HEK293 (cell line): Measurements from ENCODE around the gene PLPP6.
"Not testable (repeated sequence)": the region's sequence is repeated elsewhere in the genome, so short reads cannot be mapped to it uniquely, and the experiment has no call there.

Experiments used
- CTCF ChIA-PET: fragments of 350-600 bp; formaldehyde crosslinking; extraction: SDS; loops from one replicate; lab custom pipeline; 2021; ENCODE audit warnings: antibody characterized with exemption; lab: Yijun Ruan, JAX
- POLR2A ChIA-PET: fragments of 300-600 bp; formaldehyde crosslinking; extraction: SDS; loops from one replicate; lab custom pipeline; 2020; ENCODE audit warnings: antibody characterized with exemption, inconsistent platforms; lab: Yijun Ruan, JAX
- H3K27ac ChIP-seq: fragments of 200-500 bp; sonication (Bioruptor generic); 2 replicates; pipeline ENCODE4 v1.5.1; 2014; ENCODE audit warnings: low read depth, low read length, control low read depth, inconsistent platforms; ENCODE audit errors: extremely low read depth
- H3K36me3 ChIP-seq, 2 experiments: fragments of 200-500 bp in 1 of 2; sonication (Bioruptor generic) in 1 of 2; 1 replicate in 1 of 2; 2 replicates in 1 of 2; pipeline ENCODE4 v1.5.1; 2014 to 2017; ENCODE audit warnings: inconsistent platforms in 2 of 2, low read length in 2 of 2; ENCODE audit not compliant: control insufficient read depth in 2 of 2, insufficient read depth in 1 of 2
- H3K4me1 ChIP-seq: fragments of 200-500 bp; sonication (Bioruptor generic); 2 replicates; pipeline ENCODE4 v1.5.1; 2014; ENCODE audit warnings: mild to moderate bottlenecking, low read length, inconsistent platforms; ENCODE audit not compliant: control insufficient read depth, insufficient read depth
- H3K4me3 ChIP-seq: 2 replicates; pipeline ENCODE4 v1.5.1; 2011; ENCODE audit warnings: low read depth, mild to moderate bottlenecking, control low read depth, low read length, moderate library complexity
- H3K9me3 ChIP-seq: fragments of 200-500 bp; sonication (Bioruptor generic); 2 replicates; pipeline ENCODE4 v1.5.1; 2014; ENCODE audit warnings: low read depth, low read length, inconsistent platforms; ENCODE audit not compliant: control insufficient read depth, insufficient read depth
- BCL11A ChIP-seq: fragments of 450-650 bp; formaldehyde crosslinking; IDR thresholded peaks from 2 replicates; pipeline ENCODE4 v1.5.1; 2016; ENCODE audit warnings: low read depth, missing biosample characterization, missing genetic modification characterization
- EGR2 ChIP-seq: fragments of 450-650 bp; formaldehyde crosslinking; IDR thresholded peaks from 2 replicates; pipeline ENCODE4 v1.5.1; 2016; ENCODE audit warnings: low read depth, missing biosample characterization, missing genetic modification characterization
- GFI1B ChIP-seq: fragments of 450-650 bp; formaldehyde crosslinking; IDR thresholded peaks from 2 replicates; pipeline ENCODE4 v1.5.1; 2016; ENCODE audit warnings: missing biosample characterization, missing genetic modification characterization
- HOXA7 ChIP-seq: sonication (generic); formaldehyde crosslinking; IDR thresholded peaks from 2 replicates; pipeline ENCODE4 v1.8.1; 2022; ENCODE audit warnings: missing genetic modification reagents, borderline replicate concordance
- INSM2 ChIP-seq: fragments of 450-650 bp; formaldehyde crosslinking; IDR thresholded peaks from 2 replicates; pipeline ENCODE4 v1.5.1; 2016; ENCODE audit warnings: missing biosample characterization, missing genetic modification characterization
- KLF1 ChIP-seq: fragments of 450-650 bp; formaldehyde crosslinking; IDR thresholded peaks from 2 replicates; pipeline ENCODE4 v1.5.1; 2016; ENCODE audit warnings: missing biosample characterization, missing genetic modification characterization
- OSR2 ChIP-seq: fragments of 450-650 bp; formaldehyde crosslinking; IDR thresholded peaks from 2 replicates; pipeline ENCODE4 v1.5.1; 2016; ENCODE audit warnings: missing biosample characterization, missing genetic modification characterization
- TRIM28 ChIP-seq: IDR thresholded peaks from 2 replicates; pipeline ENCODE4 v1.6.1; 2011; ENCODE audit warnings: low read length, control low read depth, borderline replicate concordance
- YY1 ChIP-seq: fragments of 450-650 bp; formaldehyde crosslinking; IDR thresholded peaks from 2 replicates; pipeline ENCODE4 v1.5.1; 2018; ENCODE audit warnings: missing biosample characterization, missing genetic modification characterization
- ZBTB20 ChIP-seq: fragments of 450-650 bp; formaldehyde crosslinking; IDR thresholded peaks from 2 replicates; pipeline ENCODE4 v1.5.1; 2016; ENCODE audit warnings: missing biosample characterization, missing genetic modification characterization
- ZNF157 ChIP-seq: fragments of 450-650 bp; formaldehyde crosslinking; IDR thresholded peaks from 2 replicates; pipeline ENCODE4 v1.5.1; 2016; ENCODE audit warnings: missing biosample characterization, missing genetic modification characterization
- ZNF18 ChIP-seq: fragments of 450-650 bp; formaldehyde crosslinking; IDR thresholded peaks from 2 replicates; pipeline ENCODE4 v1.5.1; 2016; ENCODE audit warnings: missing biosample characterization, missing genetic modification characterization
- ZNF354C ChIP-seq: fragments of 450-650 bp; formaldehyde crosslinking; IDR thresholded peaks from 2 replicates; pipeline ENCODE4 v1.5.1; 2016; ENCODE audit warnings: missing biosample characterization, missing genetic modification characterization, low read depth, borderline replicate concordance
- ZNF366 ChIP-seq: fragments of 450-650 bp; formaldehyde crosslinking; conservative IDR thresholded peaks from 2 replicates; pipeline ENCODE4 v1.5.1; 2016; ENCODE audit warnings: missing biosample characterization, missing genetic modification characterization
- ZNF404 ChIP-seq: fragments of 450-650 bp; formaldehyde crosslinking; IDR thresholded peaks from 2 replicates; pipeline ENCODE4 v1.5.1; 2017; ENCODE audit warnings: missing biosample characterization, missing genetic modification characterization
- ZNF433 ChIP-seq: fragments of 450-650 bp; formaldehyde crosslinking; IDR thresholded peaks from 2 replicates; pipeline ENCODE4 v1.5.1; 2016; ENCODE audit warnings: missing biosample characterization, missing genetic modification characterization, low read depth
- ZNF449 ChIP-seq: fragments of 450-650 bp; formaldehyde crosslinking; IDR thresholded peaks from 2 replicates; pipeline ENCODE4 v1.5.1; 2017; ENCODE audit warnings: missing biosample characterization, mild to moderate bottlenecking, missing genetic modification characterization, moderate library complexity
- ZNF544 ChIP-seq: fragments of 450-650 bp; formaldehyde crosslinking; IDR thresholded peaks from 2 replicates; pipeline ENCODE4 v1.5.0; 2017; ENCODE audit warnings: missing biosample characterization, missing genetic modification characterization
- ZNF600 ChIP-seq: fragments of 450-650 bp; formaldehyde crosslinking; IDR thresholded peaks from 2 replicates; pipeline ENCODE4 v1.5.1; 2016; ENCODE audit warnings: missing biosample characterization, missing genetic modification characterization
- ZNF639 ChIP-seq: fragments of 450-650 bp; formaldehyde crosslinking; IDR thresholded peaks from 2 replicates; pipeline ENCODE4 v1.5.1; 2016; ENCODE audit warnings: missing biosample characterization, missing genetic modification characterization
- ZNF707 ChIP-seq: fragments of 450-650 bp; formaldehyde crosslinking; IDR thresholded peaks from 2 replicates; pipeline ENCODE4 v1.5.1; 2016; ENCODE audit warnings: missing biosample characterization, missing genetic modification characterization

The PLPP6 gene

GRCh38 chr9:4654538-4654937, 7.6 kb upstream of the PLPP6 start:
- ChIA-PET POLR2A (no interaction called here), CTCF (interaction anchor here (0.8 to 3.1 kb wide), 4 partner anchors 14 to 274 kb away, joined by 3 to 14 read pairs (median 4); no protein-coding TSS in a partner anchor)
- TF ChIP-seq EGR2 (tag by site-specific recombination) (no peak), TRIM28 (no peak), ZNF639 (tag by site-specific recombination) (no peak), ZNF544 (tag by site-specific recombination) (no peak), ZNF354C (tag by site-specific recombination) (no peak), ZNF18 (no peak), ZNF707 (no peak), BCL11A (tag by site-specific recombination) (no peak), KLF1 (tag by site-specific recombination) (no peak), ZNF600 (tag by site-specific recombination) (no peak), INSM2 (no peak), ZNF157 (tag by site-specific recombination) (no peak), YY1 (tag by site-specific recombination) (no peak), OSR2 (tag by site-specific recombination) (no peak), GFI1B (tag by site-specific recombination) (no peak), HOXA7 (CRISPR knock-in tag) (no peak), ZNF449 (tag by site-specific recombination) (no peak), ZNF433 (no peak), ZBTB20 (tag by site-specific recombination) (no peak), ZNF404 (tag by site-specific recombination) (no peak)
- H3K9me3 ChIP-seq = no peaks in the 10 kb centered on the region
- no peak overlapping the region for H3K4me3 ChIP-seq
- H3K36me3 ChIP-seq = no peaks in the 10 kb centered on the region; a peak in 1 of 3 replicates
- peaks cover 5% of the 10 kb centered on the region; the same call in 1 of the 2 replicates for H3K4me1 ChIP-seq
- H3K27ac ChIP-seq = no peak overlapping the region

- not testable (repeated sequence) for H3K36me3 ChIP-seq, H3K9me3 ChIP-seq, H3K4me1 ChIP-seq, H3K4me3 ChIP-seq, H3K27ac ChIP-seq
- CTCF ChIA-PET = interaction anchor here (0.6 to 3.1 kb wide), 3 partner anchors 16 to 324 kb away, joined by 3 to 14 read pairs (median 4); no protein-coding TSS in a partner anchor
- peak; percentile 42; the same call in 1 of the 2 replicates for TF ChIP-seq ZNF366 (tag by site-specific recombination)
- TF ChIP-seq, all 188 proteins: peak for 1; not testable (repeated sequence) for 187
- POLR2A ChIA-PET = not testable (repeated sequence)
Observed at GRCh38 chr9:4656196-4656595, 5.9 kb upstream of the PLPP6 start.
